GM12878 (cell line): ENCODE measurements around the gene PVALEF. TPM values are rescaled to one million over a fixed set of nuclear protein-coding genes. Genes with fewer than 3 reads are reported as not detected.

Source experiments
- ATAC-seq: fragments of 200-7000 bp; cut with Tn5 transposase; 3 replicates; pipeline ENCODE4 v1.9.1; 2020; ENCODE audit warnings: mild to moderate bottlenecking, moderate library complexity
- BruUV-seq: library from RNA; stranded (reverse); fragments of 400-500 nt; replicated peaks from 2 replicates; lab custom pipeline; 2021; lab: Mats Ljungman, UMichigan
- CTCF ChIA-PET: fragments of 300-600 bp; sonication (Branson Sonifier 250); formaldehyde crosslinking; extraction: SDS; loops from one replicate; lab custom pipeline; 2021; ENCODE audit warnings: inconsistent platforms; lab: Yijun Ruan, JAX
- POLR2A ChIA-PET: fragments of 350-600 bp; formaldehyde crosslinking; extraction: SDS; loops from one replicate; lab custom pipeline; 2021; ENCODE audit warnings: inconsistent platforms; lab: Charles Lee
- RAD21 ChIA-PET: fragments of 300-600 bp; sonication (Branson Sonifier 250); formaldehyde crosslinking; loops from one replicate; lab custom pipeline; 2023; ENCODE audit warnings: antibody characterized with exemption; ENCODE audit not compliant: unreplicated experiment; lab: Charles Lee
- SMC1A ChIA-PET: fragments of 300-600 bp; sonication (Branson Sonifier 250); formaldehyde crosslinking; loops from one replicate; lab custom pipeline; 2023; ENCODE audit not compliant: unreplicated experiment, uncharacterized antibody; lab: Charles Lee
- DNase-seq: peaks from one replicate; pipeline ENCODE4 v3.0.0-alpha.2; 2011; ENCODE audit warnings: low read depth, low spot score
- FAIRE-seq: peaks from 3 replicates; lab custom pipeline; 2011; peaks lifted over from hg19 to GRCh38; lab: Jason Lieb, UNC
- H2AFZ ChIP-seq: 2 replicates; pipeline ENCODE4 v1.6.0; 2011; ENCODE audit warnings: low read depth, low read length, control low read depth; ENCODE audit not compliant: control insufficient read depth
- H3K27ac ChIP-seq: 2 replicates; pipeline ENCODE4 v1.5.1; 2011; ENCODE audit warnings: control low read depth; ENCODE audit not compliant: control insufficient read depth, insufficient read depth
- H3K27me3 ChIP-seq, 2 experiments: replicated peaks in 1 of 2; 2 replicates each; pipeline versions ENCODE4 v1.6.0 to v1.6.1; 2011; ENCODE audit warnings: low read length in 1 of 2; ENCODE audit not compliant: control insufficient read depth in 2 of 2, insufficient read depth in 2 of 2
- H3K36me3 ChIP-seq, 2 experiments: 2 replicates each; pipeline ENCODE4 v1.5.1; 2011; ENCODE audit warnings: low read length in 1 of 2; ENCODE audit not compliant: control insufficient read depth in 2 of 2, insufficient read depth in 2 of 2
- H3K4me1 ChIP-seq: 2 replicates; pipeline ENCODE4 v1.6.1; 2011; ENCODE audit warnings: mild to moderate bottlenecking, low read length, moderate library complexity, mixed read lengths; ENCODE audit not compliant: control insufficient read depth, insufficient read depth
- H3K4me2 ChIP-seq: 2 replicates; pipeline ENCODE4 v1.6.0; 2011; ENCODE audit warnings: control low read depth; ENCODE audit not compliant: control insufficient read depth, insufficient read depth
- H3K4me3 ChIP-seq: fragments of 200-600 bp; sonication (generic); 2 replicates; pipeline ENCODE4 v1.5.1; 2016
- H3K79me2 ChIP-seq: 2 replicates; pipeline ENCODE4 v1.6.0; 2011; ENCODE audit warnings: low read length; ENCODE audit not compliant: control insufficient read depth, insufficient read depth
- H3K9ac ChIP-seq: 2 replicates; pipeline ENCODE4 v1.8.0; 2011; ENCODE audit warnings: low read length, control low read depth, mixed read lengths; ENCODE audit not compliant: control insufficient read depth, insufficient read depth
- H3K9me3 ChIP-seq: replicated peaks from 3 replicates; pipeline ENCODE4 v1.5.1; 2011; ENCODE audit warnings: mild to moderate bottlenecking, low read length; ENCODE audit not compliant: control insufficient read depth, insufficient read depth
- H4K20me1 ChIP-seq: 2 replicates; pipeline ENCODE4 v1.6.0; 2011; ENCODE audit not compliant: control insufficient read depth, insufficient read depth
- CBX3 ChIP-seq: fragments of 200-600 bp; sonication (generic); IDR thresholded peaks from 2 replicates; pipeline ENCODE4 v1.6.1; 2016; ENCODE audit warnings: low read depth, borderline replicate concordance
- CREB1 ChIP-seq: IDR thresholded peaks from 2 replicates; pipeline ENCODE4 v1.6.1; 2012; ENCODE audit warnings: low read depth, mild to moderate bottlenecking, inconsistent platforms
- EED ChIP-seq: sonication (generic); IDR thresholded peaks from 2 replicates; pipeline ENCODE4 v1.6.1; 2016; ENCODE audit warnings: antibody characterized with exemption, low read depth
- EGR1 ChIP-seq, 2 experiments: IDR thresholded peaks; 1 replicate in 1 of 2; 2 replicates in 1 of 2; pipeline ENCODE4 v1.6.1; 2011 to 2012; ENCODE audit warnings: low read depth in 2 of 2, low read length in 2 of 2, borderline replicate concordance in 1 of 2, mild to moderate bottlenecking in 1 of 2, moderate library complexity in 1 of 2
- NFYA ChIP-seq: IDR thresholded peaks from 2 replicates; pipeline ENCODE4 v1.6.1; 2011; ENCODE audit warnings: low read depth, mild to moderate bottlenecking, low read length, improper control_type of control experiment, borderline replicate concordance
- RBBP5 ChIP-seq: fragments of 200-600 bp; sonication (generic); conservative IDR thresholded peaks from 2 replicates; pipeline ENCODE4 v1.6.1; 2016
- SMC3 ChIP-seq: IDR thresholded peaks from 2 replicates; pipeline ENCODE4 v1.6.1; 2011; ENCODE audit warnings: low read length, improper control_type of control experiment, borderline replicate concordance
- SREBF1 ChIP-seq: IDR thresholded peaks from 2 replicates; pipeline ENCODE4 v1.6.1; 2012; ENCODE audit warnings: mild to moderate bottlenecking, low read length
- WGBS: methylation state at CpG from one replicate; pipeline ENCODE4 v1.1.6; 2016; ENCODE audit warnings: low lambda C conversion rate; ENCODE audit not compliant: insufficient replicate concordance, insufficient coverage; ENCODE audit errors: missing lambda C conversion rate; 5-methylcytosine and 5-hydroxymethylcytosine counted together
- in situ Hi-C: fragments of 300-500 bp; cut with MboI; formaldehyde crosslinking; loops from 9 replicates; pipeline ENCODE4 v1.14.3; 2018; ENCODE audit warnings: mixed read lengths
- intact Hi-C: fragments of 100-400 bp; cut with micrococcal nuclease; formaldehyde crosslinking; loops from one replicate; pipeline ENCODE4 v1.14.2; 2022; ENCODE audit not compliant: unreplicated experiment
- polyA plus RNA-seq, 11 experiments: library from polyadenylated mRNA; depleted of rRNA in 4 of 11; unstranded in 6 of 11; stranded (reverse) in 5 of 11; fragments of >200 nt; fragmentation: Nextera tagmentation in 4 of 11; fragmentation: Illumina TruSeq in 1 of 11; extraction: Ambion mirVana in 4 of 11; extraction: Trizol in 1 of 11; gene quantifications; 1 replicate in 1 of 11; 2 replicates in 10 of 11; pipeline versions ENCODE4 v1.2.1 to v1.2.3, GENCODE V29; 2011 to 2016; ENCODE audit warnings: inconsistent platforms in 2 of 11, missing spikeins in 2 of 11, low read depth in 1 of 11
- total RNA-seq, 4 experiments: library from RNA; depleted of rRNA in 3 of 4; stranded (reverse); fragments of >200 nt in 3 of 4; fragmentation: Illumina TruSeq in 1 of 4; extraction: Trizol in 1 of 4; gene quantifications; 2 replicates each; pipeline versions ENCODE4 v1.2.1 to v1.2.3, GENCODE V29; 2013 to 2021
- TF ChIP-seq, protein P1 (sequence below): IDR thresholded peaks from 2 replicates; pipeline ENCODE4 v1.6.1; 2011; ENCODE audit warnings: borderline replicate concordance, low read depth, mild to moderate bottlenecking, moderate library complexity, low read length; ENCODE audit not compliant: insufficient read depth, poor library complexity, severe bottlenecking
- TF ChIP-seq, protein P2 (sequence below): IDR thresholded peaks from 2 replicates; pipeline ENCODE4 v1.6.1; 2012; ENCODE audit warnings: low read depth, low read length, improper control_type of control experiment
- TF ChIP-seq, protein P3 (sequence below): fragments of 450-650 bp; IDR thresholded peaks from 2 replicates; pipeline ENCODE4 v1.6.1; 2016; ENCODE audit warnings: mild to moderate bottlenecking
- TF ChIP-seq, protein P4 (sequence below): IDR thresholded peaks from 2 replicates; pipeline ENCODE4 v1.6.1; 2011; ENCODE audit warnings: borderline replicate concordance, low read depth, mild to moderate bottlenecking, moderate library complexity, mixed read lengths, low read length; ENCODE audit not compliant: insufficient read depth; ENCODE audit errors: extremely low read length
- TF ChIP-seq, protein P5 (sequence below): fragments of 450-650 bp; conservative IDR thresholded peaks from 2 replicates; pipeline ENCODE4 v1.6.1; 2017; ENCODE audit warnings: mild to moderate bottlenecking, moderate library complexity

The PVALEF gene
- total and polyA plus RNA-seq, 10 of the 15 experiments (the other 5 are each of a cell fraction or from before 2014, with no cell fraction given): not detected

DNA sequence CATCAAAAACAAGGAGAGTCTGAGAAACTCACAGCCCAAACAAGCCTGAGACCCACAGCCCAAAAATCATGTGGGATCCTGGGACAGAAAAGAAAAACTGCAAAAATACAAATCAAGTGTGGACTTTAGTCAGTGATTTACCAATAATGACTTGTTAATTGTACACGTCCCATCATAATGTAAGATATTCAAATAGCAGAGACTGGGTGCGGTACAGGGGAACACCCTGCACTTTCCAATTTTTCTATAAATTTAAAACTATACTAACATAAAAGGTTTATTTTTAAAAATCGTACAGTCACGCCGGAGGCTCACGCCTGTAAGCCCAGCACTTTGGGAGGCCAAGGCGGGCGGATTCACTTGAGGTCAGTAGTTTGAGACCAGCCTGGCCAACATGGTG lies 48.7 kb downstream of the PVALEF start (continued):
- TF ChIP-seq, protein P1, sequence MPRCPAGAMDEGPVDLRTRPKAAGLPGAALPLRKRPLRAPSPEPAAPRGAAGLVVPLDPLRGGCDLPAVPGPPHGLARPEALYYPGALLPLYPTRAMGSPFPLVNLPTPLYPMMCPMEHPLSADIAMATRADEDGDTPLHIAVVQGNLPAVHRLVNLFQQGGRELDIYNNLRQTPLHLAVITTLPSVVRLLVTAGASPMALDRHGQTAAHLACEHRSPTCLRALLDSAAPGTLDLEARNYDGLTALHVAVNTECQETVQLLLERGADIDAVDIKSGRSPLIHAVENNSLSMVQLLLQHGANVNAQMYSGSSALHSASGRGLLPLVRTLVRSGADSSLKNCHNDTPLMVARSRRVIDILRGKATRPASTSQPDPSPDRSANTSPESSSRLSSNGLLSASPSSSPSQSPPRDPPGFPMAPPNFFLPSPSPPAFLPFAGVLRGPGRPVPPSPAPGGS: no peak
- TF ChIP-seq RBBP5 (no peak), NFYA (no peak)

DNA sequence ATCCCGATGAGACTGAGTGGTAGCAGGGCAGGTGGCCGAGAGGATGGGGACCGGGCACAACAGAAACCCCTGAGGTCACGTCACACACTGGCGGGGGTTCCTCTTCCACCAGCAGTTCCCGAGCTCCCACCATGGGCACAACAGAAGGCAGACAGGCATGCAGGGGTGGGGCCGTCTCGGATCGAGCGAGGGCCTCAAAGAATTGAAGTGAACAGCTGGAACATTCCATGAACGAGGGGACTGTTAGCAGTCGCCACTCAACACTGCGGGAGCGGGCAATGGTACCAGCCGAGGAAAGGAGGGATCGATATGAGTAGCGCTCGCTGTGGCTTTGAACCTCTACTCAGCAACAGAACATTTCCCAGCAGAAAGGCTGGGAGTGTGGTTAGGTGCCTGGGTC lies 52.2 kb downstream of the PVALEF start:
- FAIRE-seq (no peak), ATAC-seq (no peak), DNase-seq (no peak)
- WGBS: 87% methylated on average over 18 of the region's 18 CpGs
- Histone ChIP-seq H3K27ac (no peak overlapping the region), H3K4me1 (peaks cover 4% of the 10 kb centered on the region), H3K4me2 (no peak overlapping the region), H3K36me3 (no peaks in the 10 kb centered on the region), H3K79me2 (peaks cover 3% of the 10 kb centered on the region), H3K9ac (no peak overlapping the region), H4K20me1 (no peaks in the 10 kb centered on the region), H3K9me3 (no peaks in the 10 kb centered on the region), H3K4me3 (no peak overlapping the region), H2AFZ (no peak overlapping the region), H3K27me3 (no peaks in the 10 kb centered on the region)
- POLR2A ChIA-PET: no interaction called here
- SMC1A ChIA-PET: no interaction called here
- in situ Hi-C loops (loop anchor here (5.0 kb wide), 1 partner anchor 50 kb away; the partner anchor contains the start of genes AATK and PVALEF), intact Hi-C loops (no loop called here)
- CTCF ChIA-PET: no interaction called here
- BruUV-seq: no TSS peak
- RAD21 ChIA-PET: no interaction called here
- TF ChIP-seq, protein P2, sequence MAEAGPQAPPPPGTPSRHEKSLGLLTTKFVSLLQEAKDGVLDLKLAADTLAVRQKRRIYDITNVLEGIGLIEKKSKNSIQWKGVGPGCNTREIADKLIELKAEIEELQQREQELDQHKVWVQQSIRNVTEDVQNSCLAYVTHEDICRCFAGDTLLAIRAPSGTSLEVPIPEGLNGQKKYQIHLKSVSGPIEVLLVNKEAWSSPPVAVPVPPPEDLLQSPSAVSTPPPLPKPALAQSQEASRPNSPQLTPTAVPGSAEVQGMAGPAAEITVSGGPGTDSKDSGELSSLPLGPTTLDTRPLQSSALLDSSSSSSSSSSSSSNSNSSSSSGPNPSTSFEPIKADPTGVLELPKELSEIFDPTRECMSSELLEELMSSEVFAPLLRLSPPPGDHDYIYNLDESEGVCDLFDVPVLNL: no peak
- TF ChIP-seq, protein P3, sequence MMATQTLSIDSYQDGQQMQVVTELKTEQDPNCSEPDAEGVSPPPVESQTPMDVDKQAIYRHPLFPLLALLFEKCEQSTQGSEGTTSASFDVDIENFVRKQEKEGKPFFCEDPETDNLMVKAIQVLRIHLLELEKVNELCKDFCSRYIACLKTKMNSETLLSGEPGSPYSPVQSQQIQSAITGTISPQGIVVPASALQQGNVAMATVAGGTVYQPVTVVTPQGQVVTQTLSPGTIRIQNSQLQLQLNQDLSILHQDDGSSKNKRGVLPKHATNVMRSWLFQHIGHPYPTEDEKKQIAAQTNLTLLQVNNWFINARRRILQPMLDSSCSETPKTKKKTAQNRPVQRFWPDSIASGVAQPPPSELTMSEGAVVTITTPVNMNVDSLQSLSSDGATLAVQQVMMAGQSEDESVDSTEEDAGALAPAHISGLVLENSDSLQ: no peak
- TF ChIP-seq SREBF1 (no peak), CREB1 (no peak), SMC3 (no peak), CBX3 (no peak), EED (no peak), EGR1 (IDR thresholded peaks at IDR 0.05; ENCODE audit: borderline replicate concordance in 1 of 2, low read depth in 2 of 2, low read length in 2 of 2) (no peak)
- TF ChIP-seq, protein P4, sequence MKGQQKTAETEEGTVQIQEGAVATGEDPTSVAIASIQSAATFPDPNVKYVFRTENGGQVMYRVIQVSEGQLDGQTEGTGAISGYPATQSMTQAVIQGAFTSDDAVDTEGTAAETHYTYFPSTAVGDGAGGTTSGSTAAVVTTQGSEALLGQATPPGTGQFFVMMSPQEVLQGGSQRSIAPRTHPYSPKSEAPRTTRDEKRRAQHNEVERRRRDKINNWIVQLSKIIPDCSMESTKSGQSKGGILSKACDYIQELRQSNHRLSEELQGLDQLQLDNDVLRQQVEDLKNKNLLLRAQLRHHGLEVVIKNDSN: no peak
- TF ChIP-seq, protein P5, sequence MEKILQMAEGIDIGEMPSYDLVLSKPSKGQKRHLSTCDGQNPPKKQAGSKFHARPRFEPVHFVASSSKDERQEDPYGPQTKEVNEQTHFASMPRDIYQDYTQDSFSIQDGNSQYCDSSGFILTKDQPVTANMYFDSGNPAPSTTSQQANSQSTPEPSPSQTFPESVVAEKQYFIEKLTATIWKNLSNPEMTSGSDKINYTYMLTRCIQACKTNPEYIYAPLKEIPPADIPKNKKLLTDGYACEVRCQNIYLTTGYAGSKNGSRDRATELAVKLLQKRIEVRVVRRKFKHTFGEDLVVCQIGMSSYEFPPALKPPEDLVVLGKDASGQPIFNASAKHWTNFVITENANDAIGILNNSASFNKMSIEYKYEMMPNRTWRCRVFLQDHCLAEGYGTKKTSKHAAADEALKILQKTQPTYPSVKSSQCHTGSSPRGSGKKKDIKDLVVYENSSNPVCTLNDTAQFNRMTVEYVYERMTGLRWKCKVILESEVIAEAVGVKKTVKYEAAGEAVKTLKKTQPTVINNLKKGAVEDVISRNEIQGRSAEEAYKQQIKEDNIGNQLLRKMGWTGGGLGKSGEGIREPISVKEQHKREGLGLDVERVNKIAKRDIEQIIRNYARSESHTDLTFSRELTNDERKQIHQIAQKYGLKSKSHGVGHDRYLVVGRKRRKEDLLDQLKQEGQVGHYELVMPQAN: no peak
